Endothelial cell of umbilical vein (primary cell): ENCODE results near the gene PELI3. TPM values are rescaled to one million over a fixed set of nuclear protein-coding genes. Genes with fewer than 3 reads are reported as not detected.
"Not testable (repeated sequence)": the region's sequence is repeated elsewhere in the genome, so short reads cannot be mapped to it uniquely, and the experiment has no call there.

ENCODE experiments used
- BruUV-seq: library from RNA; stranded (reverse); fragments of 400-500 nt; replicated peaks from 2 replicates; lab custom pipeline; 2021; lab: Mats Ljungman, UMichigan
- CTCF ChIA-PET: fragments of 300-600, 350-600 bp; sonication (Branson Sonifier 250); formaldehyde crosslinking; loops from one replicate; lab custom pipeline; 2021; ENCODE audit warnings: antibody characterized with exemption, inconsistent platforms; lab: Charles Lee
- POLR2A ChIA-PET: fragments of 300-600, 350-600 bp; sonication (Branson Sonifier 250); formaldehyde crosslinking; loops from one replicate; lab custom pipeline; 2021; ENCODE audit warnings: antibody characterized with exemption, inconsistent platforms; lab: Charles Lee
- DNase-seq: peaks from one replicate; pipeline ENCODE4 v3.0.0-alpha.2; 2011; ENCODE audit warnings: low read depth, low spot score
- FAIRE-seq: peaks from 2 replicates; lab custom pipeline; 2011; peaks lifted over from hg19 to GRCh38; lab: Jason Lieb, UNC
- H2AFZ ChIP-seq: 2 replicates; pipeline ENCODE4 v1.6.0; 2012; ENCODE audit warnings: low read depth, low read length, control low read depth, inconsistent platforms
- H3K27ac ChIP-seq: 2 replicates; pipeline ENCODE4 v1.5.1; 2011; ENCODE audit warnings: low read depth, mild to moderate bottlenecking, control low read depth, low read length, moderate library complexity; ENCODE audit not compliant: insufficient read depth
- H3K27me3 ChIP-seq, 2 experiments: 2 replicates each; pipeline versions ENCODE4 v1.6.0 to v1.6.1; 2011; ENCODE audit warnings: low read length in 2 of 2, mixed read lengths in 1 of 2; ENCODE audit not compliant: control insufficient read depth in 2 of 2, insufficient read depth in 2 of 2
- H3K36me3 ChIP-seq, 2 experiments: 2 replicates in 1 of 2; 3 replicates in 1 of 2; pipeline ENCODE4 v1.5.1; 2011; ENCODE audit warnings: low read length in 2 of 2, mild to moderate bottlenecking in 1 of 2, moderate library complexity in 1 of 2; ENCODE audit not compliant: control insufficient read depth in 2 of 2, insufficient read depth in 2 of 2; ENCODE audit errors: extremely low read depth in 1 of 2
- H3K4me1 ChIP-seq: 3 replicates; pipeline ENCODE4 v1.5.1; 2011; ENCODE audit warnings: mild to moderate bottlenecking, low read length; ENCODE audit not compliant: control insufficient read depth, insufficient read depth; ENCODE audit errors: extremely low read depth
- H3K4me2 ChIP-seq: 2 replicates; pipeline ENCODE4 v1.6.1; 2011; ENCODE audit warnings: low read length, control low read depth, mixed read lengths; ENCODE audit not compliant: insufficient read depth
- H3K4me3 ChIP-seq, 3 experiments: fragments of 200-600 bp in 1 of 3; sonication (generic), shearing (Covaris generic) in 1 of 3; replicated peaks in 1 of 3; 2 replicates each; pipeline ENCODE4 v1.5.1; 2011 to 2016; ENCODE audit warnings: control low read depth in 3 of 3, low read length in 3 of 3, mild to moderate bottlenecking in 2 of 3, inconsistent platforms in 1 of 3, low read depth in 1 of 3, moderate library complexity in 1 of 3; ENCODE audit not compliant: insufficient read depth in 1 of 3
- H3K79me2 ChIP-seq: 2 replicates; pipeline ENCODE4 v1.6.0; 2012; ENCODE audit warnings: low read length, inconsistent platforms; ENCODE audit not compliant: control insufficient read depth, insufficient read depth
- H3K9ac ChIP-seq: replicated peaks from 2 replicates; pipeline ENCODE3; 2011; ENCODE audit warnings: low read length, control low read depth; ENCODE audit not compliant: insufficient read depth; ENCODE audit errors: extremely low read depth
- H3K9me1 ChIP-seq: replicated peaks from 3 replicates; pipeline ENCODE4 v1.6.0; 2011; ENCODE audit warnings: mild to moderate bottlenecking, low read length; ENCODE audit not compliant: control insufficient read depth, insufficient read depth; ENCODE audit errors: extremely low read depth
- H3K9me3 ChIP-seq: replicated peaks from 2 replicates; pipeline ENCODE4 v1.5.1; 2012; ENCODE audit warnings: low read length, inconsistent platforms; ENCODE audit not compliant: control insufficient read depth, insufficient read depth
- H4K20me1 ChIP-seq: replicated peaks from 2 replicates; pipeline ENCODE3; 2011; ENCODE audit warnings: mild to moderate bottlenecking, low read length; ENCODE audit not compliant: control insufficient read depth, insufficient read depth; ENCODE audit errors: extremely low read depth
- CTCF ChIP-seq, 2 donors: IDR thresholded peaks; 1 replicate in 1 of 2; 2 replicates in 1 of 2; pipeline ENCODE4 v1.5.1; 2011; ENCODE audit warnings: low read length in 2 of 2, mild to moderate bottlenecking in 2 of 2, moderate library complexity in 2 of 2, control low read depth in 1 of 2, inconsistent platforms in 1 of 2, low read depth in 1 of 2; ENCODE audit not compliant: insufficient read depth in 1 of 2; ENCODE audit errors: extremely low read depth in 1 of 2
- EZH2 ChIP-seq: IDR thresholded peaks from 2 replicates; pipeline ENCODE4 v1.6.1; 2012; ENCODE audit warnings: borderline replicate concordance, low read depth, mild to moderate bottlenecking, moderate library complexity, low read length, inconsistent platforms; ENCODE audit not compliant: severe bottlenecking
- FOS ChIP-seq: IDR thresholded peaks from 2 replicates; pipeline ENCODE4 v1.6.1; 2011; ENCODE audit warnings: mild to moderate bottlenecking, low read length, moderate library complexity, borderline replicate concordance; ENCODE audit not compliant: insufficient read depth
- GATA2 ChIP-seq: IDR thresholded peaks from 2 replicates; pipeline ENCODE4 v1.7.0; 2011; ENCODE audit warnings: low read depth, mild to moderate bottlenecking, moderate library complexity, mixed read lengths, low read length; ENCODE audit not compliant: insufficient read length, insufficient read depth
- JUN ChIP-seq: IDR thresholded peaks from 2 replicates; pipeline ENCODE4 v1.6.1; 2011; ENCODE audit warnings: borderline replicate concordance, low read depth; ENCODE audit not compliant: insufficient read length, insufficient read depth
- MYC ChIP-seq: IDR thresholded peaks from one replicate; pipeline ENCODE4 v1.6.1; 2011; ENCODE audit warnings: mild to moderate bottlenecking, low read depth, low read length
- POLR2AphosphoS5 ChIP-seq: IDR thresholded peaks from 2 replicates; pipeline ENCODE4 v1.6.1; 2012; ENCODE audit warnings: low read depth, mild to moderate bottlenecking, control low read depth, low read length, moderate library complexity; ENCODE audit not compliant: insufficient read depth
- dilution Hi-C: fragments of 300-500 bp; cut with MboI; formaldehyde crosslinking; loops from one replicate; pipeline ENCODE4 v1.15.0; 2019; ENCODE audit warnings: low sequenced_read_pairs; ENCODE audit not compliant: extremely low pct_ligation_motif_present
- intact Hi-C: fragments of 100-400 bp; cut with micrococcal nuclease; formaldehyde crosslinking; loops from one replicate; pipeline ENCODE4 v1.10.0; 2022
- polyA plus RNA-seq, 4 experiments: library from polyadenylated mRNA; depleted of rRNA in 3 of 4; stranded (reverse) in 3 of 4; unstranded in 1 of 4; fragments of >200 nt; gene quantifications; 2 replicates each; pipeline versions ENCODE4 v1.2.1 to v1.2.3, GENCODE V29; 2011 to 2012; ENCODE audit warnings: missing spikeins in 1 of 4
- total RNA-seq: library from RNA; stranded (reverse); gene quantifications from 2 replicates; pipeline ENCODE4 v1.2.3, GENCODE V29; 2021

PELI3 gene
- total and polyA plus RNA-seq, 2 donors (not counting 3 experiments of a cell fraction or from before 2014, with no cell fraction given), result 2.8 to 2.9 TPM

- Histone ChIP-seq H3K9me3 (no peaks in the 10 kb centered on the region), H3K4me2 (peak within 1 kb of the TSS; percentile 92), H3K27me3 (no peaks in the 10 kb centered on the region), H3K4me1 (peaks cover 6% of the 10 kb centered on the region), H3K9me1 (no peaks in the 10 kb centered on the region), H3K36me3 (peaks cover 4 to 9% of the 10 kb centered on the region in 2 experiments), H3K27ac (peak within 1 kb of the TSS; percentile 77), H3K4me3 (peak within 1 kb of the TSS; percentile 59 to 80 (median 64)), H4K20me1 (no peaks in the 10 kb centered on the region), H3K9ac (peak within 1 kb of the TSS; percentile 88), H3K79me2 (peaks cover 5% of the 10 kb centered on the region), H2AFZ (peak within 1 kb of the TSS; percentile 99)
- intact Hi-C loops (loop anchor here (2.0 to 5.0 kb wide), 2 partner anchors 30 to 126 kb away; no protein-coding TSS in a partner anchor), dilution Hi-C loops (no loop called here)
- no TSS peak for BruUV-seq
- FAIRE-seq, result peak; percentile 97
- peak; percentile 95 for DNase-seq
- POLR2A ChIA-PET, result interaction anchor here (1.1 kb wide), 1 partner anchor 239 kb away, joined by 4 read pairs; the partner anchor contains the start of gene RBM4B
- TF ChIP-seq JUN, result no peak
- TF ChIP-seq MYC, result peak; percentile 52
- no peak for TF ChIP-seq FOS
- TF ChIP-seq EZH2, result no peak
- TF ChIP-seq POLR2AphosphoS5, result peak; percentile 61
- TF ChIP-seq GATA2, result no peak
- TF ChIP-seq CTCF (IDR thresholded peaks at IDR 0.05; ENCODE audit: extremely low read depth in 1 of 2, insufficient read depth in 1 of 2, low read depth in 1 of 2, low read length in 2 of 2), result peak; percentile 70 to 77
- CTCF ChIA-PET, result interaction anchor here (0.6 to 2.3 kb wide), 30 partner anchors 8 to 346 kb away, joined by 3 to 19 read pairs (median 5); partner anchors contain the start of genes CCDC87, DPP3, PELI3 and RBM4
Measured at GRCh38 chr11:66438504-66439466, 27.9 kb upstream of the PELI3 start, which contains the start of gene MRPL11. Gene MRPL11, minus strand, starts transcription at chr11:66438848. Its CDS starts 94 bp downstream, at chr11:66438754.

- dilution Hi-C loops, intact Hi-C loops: not testable (repeated sequence)
- CTCF ChIA-PET, result interaction anchor here (1.4 to 2.3 kb wide), 4 partner anchors 11 to 40 kb away, joined by 3 to 17 read pairs (median 6); partner anchors contain the start of genes DPP3 and NPAS4
Measured at GRCh38 chr11:66440101-66440939, 26.4 kb upstream of the PELI3 start.

More at GRCh38 chr11:66440101-66440939, 26.4 kb upstream of the PELI3 start:
- H4K20me1 ChIP-seq, DNase-seq, H3K9me1 ChIP-seq, H3K27ac ChIP-seq, POLR2A ChIA-PET, BruUV-seq, H3K4me1 ChIP-seq, H3K79me2 ChIP-seq, H3K4me2 ChIP-seq, H3K36me3 ChIP-seq, H3K4me3 ChIP-seq, H3K9me3 ChIP-seq, FAIRE-seq, H2AFZ ChIP-seq, H3K27me3 ChIP-seq, H3K9ac ChIP-seq: not testable (repeated sequence)
